DOHH2 (cell line): Measurements from ENCODE around the gene RNGTT.

ENCODE experiments used
- H3F3A ChIP-seq: fragments of 200-600 bp; sonication (generic), shearing (Covaris generic); 2 replicates; pipeline ENCODE4 v1.6.0; 2016; ENCODE audit warnings: antibody characterized with exemption, mild to moderate bottlenecking; ENCODE audit not compliant: control insufficient read depth, insufficient read depth
- H3K27ac ChIP-seq: fragments of 200-600 bp; sonication (generic); 2 replicates; pipeline ENCODE4 v1.5.1; 2014; ENCODE audit warnings: low read depth, mild to moderate bottlenecking, low read length, moderate library complexity
- H3K27me3 ChIP-seq: fragments of 200-600 bp; sonication (generic); 2 replicates; pipeline ENCODE4 v1.6.1; 2014; ENCODE audit warnings: mild to moderate bottlenecking, low read length, mixed read lengths; ENCODE audit not compliant: control insufficient read depth
- H3K36me3 ChIP-seq: fragments of 200-600 bp; sonication (generic); 2 replicates; pipeline ENCODE4 v1.6.1; 2014; ENCODE audit warnings: mild to moderate bottlenecking, low read length, moderate library complexity, mixed read lengths; ENCODE audit not compliant: control insufficient read depth
- H3K4me1 ChIP-seq: fragments of 200-600 bp; sonication (generic); 2 replicates; pipeline ENCODE4 v1.6.1; 2014; ENCODE audit warnings: mild to moderate bottlenecking, low read length, mixed read lengths; ENCODE audit not compliant: control insufficient read depth
- H3K4me2 ChIP-seq: fragments of 200-600 bp; sonication (generic); 2 replicates; pipeline ENCODE4 v1.6.0; 2014; ENCODE audit warnings: mild to moderate bottlenecking, low read length, moderate library complexity
- H3K4me3 ChIP-seq: fragments of 200-600 bp; sonication (generic); 2 replicates; pipeline ENCODE4 v1.5.1; 2014; ENCODE audit warnings: mild to moderate bottlenecking, low read length, mixed read lengths
- H3K79me2 ChIP-seq: fragments of 200-600 bp; sonication (generic); 2 replicates; pipeline ENCODE4 v1.6.1; 2014; ENCODE audit warnings: mild to moderate bottlenecking, low read length, mixed read lengths; ENCODE audit not compliant: control insufficient read depth
- H3K9me2 ChIP-seq: fragments of 200-600 bp; sonication (generic); replicated peaks from 2 replicates; pipeline ENCODE4 v1.6.1; 2014; ENCODE audit warnings: mild to moderate bottlenecking, low read length, mixed read lengths; ENCODE audit not compliant: control insufficient read depth
- H3K9me3 ChIP-seq: fragments of 200-600 bp; sonication (generic); 2 replicates; pipeline ENCODE4 v1.6.1; 2014; ENCODE audit warnings: antibody characterized with exemption, low read length, mixed read lengths; ENCODE audit not compliant: control insufficient read depth, insufficient read depth
- H4K20me1 ChIP-seq: fragments of 200-600 bp; sonication (generic); 2 replicates; pipeline ENCODE4 v1.6.0; 2014; ENCODE audit warnings: low read depth, mild to moderate bottlenecking, antibody characterized with exemption, low read length, moderate library complexity; ENCODE audit not compliant: control insufficient read depth, insufficient read depth
- CTCF ChIP-seq: fragments of 200-600 bp; sonication (generic); IDR thresholded peaks from one replicate; pipeline ENCODE4 v1.5.1; 2014; ENCODE audit warnings: antibody characterized with exemption, mild to moderate bottlenecking, low read depth, low read length; ENCODE audit not compliant: poor library complexity, severe bottlenecking
- EZH2phosphoT487 ChIP-seq: fragments of 200-600 bp; sonication (generic); IDR thresholded peaks from 2 replicates; pipeline ENCODE4 v1.6.1; 2017; ENCODE audit warnings: borderline replicate concordance, mild to moderate bottlenecking, antibody characterized with exemption, low read length, moderate library complexity, mixed read lengths

Gene RNGTT

GRCh38 chr6:88619951-88620350 lies 343.5 kb downstream of the RNGTT start:
- no peak for TF ChIP-seq EZH2phosphoT487
- no peak for TF ChIP-seq CTCF
- Histone ChIP-seq H4K20me1 (no peaks in the 10 kb centered on the region), H3F3A (peaks cover 48% of the 10 kb centered on the region), H3K4me1 (peaks cover 97% of the 10 kb centered on the region), H3K4me2 (peak overlapping the region; percentile 76), H3K27ac (peak overlapping the region; percentile 98), H3K79me2 (peaks cover 6% of the 10 kb centered on the region; the same call in 1 of the 2 replicates), H3K4me3 (peak overlapping the region; percentile 59), H3K27me3 (no peaks in the 10 kb centered on the region), H3K9me2 (no peaks in the 10 kb centered on the region), H3K36me3 (peaks cover 47% of the 10 kb centered on the region), H3K9me3 (no peaks in the 10 kb centered on the region)

GRCh38 chr6:88616380-88616779 lies 347.0 kb downstream of the RNGTT start:
- Histone ChIP-seq H3K79me2 (peaks cover 36% of the 10 kb centered on the region), H3K27me3 (no peaks in the 10 kb centered on the region), H3K36me3 (peaks cover 45% of the 10 kb centered on the region), H3K9me2 (no peaks in the 10 kb centered on the region), H3F3A (peaks cover 63% of the 10 kb centered on the region), H3K4me2 (peak overlapping the region; percentile 96), H3K4me1 (peaks cover 90% of the 10 kb centered on the region), H3K27ac (peak overlapping the region; percentile 98), H3K9me3 (no peaks in the 10 kb centered on the region), H4K20me1 (no peaks in the 10 kb centered on the region), H3K4me3 (peak overlapping the region; percentile 79)
- no peak for TF ChIP-seq EZH2phosphoT487
- TF ChIP-seq CTCF, result no peak

GRCh38 chr6:88614316-88614877 lies 349.0 kb downstream of the RNGTT start:
- peaks cover 90% of the 10 kb centered on the region for H3K4me1 ChIP-seq
- H3K36me3 ChIP-seq, result peaks cover 50% of the 10 kb centered on the region
- no peaks in the 10 kb centered on the region for H3K27me3 ChIP-seq
- H4K20me1 ChIP-seq, result no peaks in the 10 kb centered on the region
- no peaks in the 10 kb centered on the region for H3K9me2 ChIP-seq
- H3K4me3 ChIP-seq, result peak overlapping the region; percentile 79
- peaks cover 56% of the 10 kb centered on the region for H3K79me2 ChIP-seq
- H3K4me2 ChIP-seq, result peak overlapping the region; percentile 96
- peak overlapping the region; percentile 98 for H3K27ac ChIP-seq
- TF ChIP-seq EZH2phosphoT487 (no peak), CTCF (no peak)
- H3K9me3 ChIP-seq, result no peaks in the 10 kb centered on the region
- peaks cover 67% of the 10 kb centered on the region for H3F3A ChIP-seq
